Gastrocnemius medialis (tissue), 4 donors: ENCODE results near the gene MTM1. TPM values are rescaled to one million over a fixed set of nuclear protein-coding genes. Genes with fewer than 3 reads are reported as not detected.
A peak's percentile ranks its signal among the peaks of the same experiment; 100 is the strongest.

Experiments used
- ATAC-seq, 2 donors: fragments of 150-250 bp; one replicate each; pipeline ENCODE4 v1.9.1; 2016
- DNase-seq, 2 donors: peaks; one replicate each; pipeline ENCODE4 v3.0.0-alpha.2; 2019
- H3K27ac ChIP-seq, 4 donors: fragments of 200-600 bp; sonication (generic); 1 replicate in 1 of 4; 2 replicates in 3 of 4; pipeline ENCODE4 v1.5.1; 2016 to 2018; ENCODE audit warnings: mild to moderate bottlenecking in 2 of 4, moderate library complexity in 1 of 4
- H3K27me3 ChIP-seq, 3 donors: fragments of 200-600 bp; sonication (generic) in 2 of 3; 1 replicate in 1 of 3; 2 replicates in 2 of 3; pipeline versions ENCODE4 v1.5.1 to v1.6.0; 2016 to 2019; ENCODE audit warnings: mild to moderate bottlenecking in 1 of 3, moderate library complexity in 1 of 3
- H3K36me3 ChIP-seq, 2 donors: fragments of 200-600 bp; sonication (generic) in 1 of 2; one replicate each; pipeline ENCODE4 v1.5.1; 2017 to 2018
- H3K4me1 ChIP-seq, 2 donors: fragments of 200-600 bp; sonication (generic) in 1 of 2; one replicate each; pipeline ENCODE4 v1.5.1; 2016 to 2017; ENCODE audit warnings: mild to moderate bottlenecking in 2 of 2
- H3K4me3 ChIP-seq, 4 donors: fragments of 200-600 bp; sonication (generic) in 3 of 4; 1 replicate in 1 of 4; 2 replicates in 3 of 4; pipeline ENCODE4 v1.5.1; 2016 to 2019; ENCODE audit warnings: mild to moderate bottlenecking in 2 of 4
- H3K9me3 ChIP-seq, 3 donors: fragments of 200-600 bp; sonication (generic) in 2 of 3; 1 replicate in 1 of 3; 2 replicates in 2 of 3; pipeline ENCODE4 v1.5.1; 2016 to 2019
- CTCF ChIP-seq, 5 experiments: fragments of 450-650 bp in 3 of 5; fragments of 200-600 bp in 2 of 5; sonication (generic) in 2 of 5; IDR thresholded peaks in 4 of 5; conservative IDR thresholded peaks in 1 of 5; 1 replicate in 4 of 5; 2 replicates in 1 of 5; pipeline ENCODE4 v1.5.1; 2016 to 2019; ENCODE audit warnings: antibody characterized with exemption in 5 of 5, mild to moderate bottlenecking in 3 of 5, moderate library complexity in 3 of 5
- POLR2A ChIP-seq, 2 donors: fragments of 450-650 bp; IDR thresholded peaks; one replicate each; pipeline ENCODE4 v1.6.1; 2017; ENCODE audit warnings: antibody characterized with exemption in 2 of 2, mild to moderate bottlenecking in 2 of 2, moderate library complexity in 2 of 2
- in situ Hi-C, 4 donors: fragments of 200-750 bp; cut with MboI; loops; one replicate each; pipeline versions ENCODE4 v1.15.0 to v1.8.0; 2017; ENCODE audit warnings: low sequenced_read_pairs in 4 of 4
- intact Hi-C: fragments of 100-400 bp; cut with DNase I; formaldehyde crosslinking; loops from one replicate; pipeline ENCODE4 v1.15.1; 2023; ENCODE audit warnings: low total_unique reads
- total RNA-seq, 4 donors: library from RNA; depleted of rRNA; stranded (reverse); fragments of >200 nt; gene quantifications; one replicate each; pipeline versions ENCODE4 v1.1.0 to v1.2.3, GENCODE V29; 2016

Gene MTM1
- total RNA-seq, 4 donors from 2014 or later: 6.3 to 18.1 (median 11.5) TPM

DNA sequence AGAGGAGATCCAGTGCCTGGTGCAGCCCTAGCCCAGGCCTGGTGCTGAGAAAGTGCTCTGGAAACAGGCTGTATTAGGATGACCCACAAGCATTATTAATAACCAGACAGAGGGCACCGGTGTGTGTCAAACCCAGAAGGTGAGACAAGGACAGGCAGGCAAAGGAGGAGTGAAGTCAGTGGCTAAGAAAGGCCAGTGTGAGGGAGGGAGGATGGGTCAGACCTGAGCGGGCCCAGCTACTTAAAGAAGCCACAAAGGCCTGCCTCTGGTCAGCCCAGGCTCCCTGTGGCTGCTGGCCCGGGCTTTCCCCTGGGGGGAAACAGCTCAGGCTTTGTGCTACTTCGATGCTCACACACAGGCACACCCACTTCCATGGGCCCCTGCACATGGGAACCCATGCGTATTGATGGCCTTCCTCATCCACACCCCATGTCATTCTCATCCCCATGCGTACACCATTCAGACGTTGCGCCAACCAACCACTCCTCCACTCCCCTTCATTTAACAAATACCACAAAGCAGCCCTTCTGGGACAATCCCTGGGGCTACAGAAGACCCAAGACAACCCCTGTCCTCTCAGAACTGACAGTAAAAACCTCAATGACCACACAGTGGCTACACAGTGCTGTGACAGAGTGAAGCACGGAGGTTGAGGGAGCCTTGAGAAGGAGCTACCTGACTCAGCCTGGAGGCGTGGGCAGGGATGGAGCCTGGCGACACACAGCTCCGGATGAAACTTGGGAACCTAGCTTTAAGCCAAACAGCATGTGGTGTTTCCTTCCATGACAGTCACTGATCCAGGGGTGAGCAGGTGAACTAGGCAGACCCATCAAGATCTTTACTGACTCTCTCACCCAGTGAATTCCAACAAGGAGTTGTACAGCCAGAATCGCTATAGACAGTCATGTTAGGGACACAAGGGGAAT lies 24.9 kb upstream of the MTM1 start:
- ATAC-seq (peak in 1 of 2 donors; percentile 34), DNase-seq (peak in 1 of 2 donors; percentile 16)
- Histone ChIP-seq H3K4me1 (no peaks in the 10 kb centered on the region), H3K9me3 (no peaks in the 10 kb centered on the region), H3K27me3 (no peaks in the 10 kb centered on the region), H3K36me3 (no peaks in the 10 kb centered on the region), H3K27ac (peak overlapping the region in 1 of 4 donors; percentile 41), H3K4me3 (no peak overlapping the region)
- no peak for TF ChIP-seq CTCF (IDR thresholded peaks at IDR 0.05 in 4 of 5, conservative IDR thresholded peaks at IDR 0.05 in 1 of 5)
- no peak for TF ChIP-seq POLR2A (IDR thresholded peaks at IDR 0.05)
- in situ Hi-C loops (no loop called here), intact Hi-C loops (no loop called here)

- no peak for TF ChIP-seq CTCF (IDR thresholded peaks at IDR 0.05 in 4 of 5, conservative IDR thresholded peaks at IDR 0.05 in 1 of 5)
- TF ChIP-seq POLR2A (IDR thresholded peaks at IDR 0.05): no peak
- Histone ChIP-seq H3K27ac (no peak overlapping the region), H3K4me1 (no peaks in the 10 kb centered on the region), H3K27me3 (no peaks in the 10 kb centered on the region), H3K4me3 (no peak overlapping the region), H3K9me3 (no peaks in the 10 kb centered on the region), H3K36me3 (no peaks in the 10 kb centered on the region)
- intact Hi-C loops: no loop called here
- in situ Hi-C loops: no loop called here
- no peak for ATAC-seq
- no peak for DNase-seq
Measured at GRCh38 chrX:150544222-150544787, 24.1 kb upstream of the MTM1 start.

- intact Hi-C loops: no loop called here
- no peaks in the 10 kb centered on the region for H3K9me3 ChIP-seq
- no peak overlapping the region for H3K27ac ChIP-seq
- no peaks in the 10 kb centered on the region for H3K27me3 ChIP-seq
- no peak for DNase-seq
- no peak overlapping the region for H3K4me3 ChIP-seq
- H3K36me3 ChIP-seq: no peaks in the 10 kb centered on the region
- no peak for TF ChIP-seq CTCF (IDR thresholded peaks at IDR 0.05 in 4 of 5, conservative IDR thresholded peaks at IDR 0.05 in 1 of 5)
- TF ChIP-seq POLR2A (IDR thresholded peaks at IDR 0.05): no peak
- in situ Hi-C loops: no loop called here
- ATAC-seq: no peak
- no peaks in the 10 kb centered on the region for H3K4me1 ChIP-seq
Measured at GRCh38 chrX:150544835-150545770, 23.3 kb upstream of the MTM1 start.

DNA sequence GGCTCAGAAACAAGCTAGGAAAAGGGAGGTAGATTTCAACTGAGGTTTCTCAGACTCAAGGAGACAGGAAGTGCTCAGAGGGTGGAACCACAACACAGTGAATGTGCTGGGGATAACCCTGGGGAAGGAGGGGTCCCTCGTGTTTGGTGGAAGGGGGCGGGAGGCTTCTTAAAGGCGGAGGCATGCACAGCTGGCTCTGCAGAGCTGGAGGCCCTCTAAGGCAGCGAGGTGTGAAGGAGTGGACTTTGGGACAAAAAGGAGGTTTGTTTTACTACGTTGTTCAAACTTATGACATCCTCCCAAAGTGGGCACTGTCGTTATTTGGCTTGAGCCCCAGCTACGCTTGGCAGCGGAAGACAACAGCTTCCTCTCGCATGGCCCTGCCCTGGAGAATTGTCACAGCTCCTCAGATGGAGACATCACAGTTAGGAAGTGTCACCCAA lies 21.7 kb upstream of the MTM1 start:
- no peak for ATAC-seq

More for the DNA sequence above, 21.7 kb upstream of the MTM1 start:
- no peaks in the 10 kb centered on the region for H3K4me1 ChIP-seq
- H3K9me3 ChIP-seq: no peaks in the 10 kb centered on the region
- no peak overlapping the region for H3K4me3 ChIP-seq
- no peaks in the 10 kb centered on the region for H3K36me3 ChIP-seq
- H3K27me3 ChIP-seq: no peaks in the 10 kb centered on the region
- peak overlapping the region; percentile 79 to 90 (median 80) for H3K27ac ChIP-seq
- TF ChIP-seq CTCF (IDR thresholded peaks at IDR 0.05 in 4 of 5, conservative IDR thresholded peaks at IDR 0.05 in 1 of 5): no peak
- TF ChIP-seq POLR2A (IDR thresholded peaks at IDR 0.05): no peak
- intact Hi-C loops: no loop called here
- in situ Hi-C loops: no loop called here
- no peak for DNase-seq
